Measurements from ENCODE around the gene TECRL.

Gene TECRL

GRCh38 chr4:64326507-64326906 lies 82.7 kb downstream of the TECRL start:
- DNase-seq = no peak

- no peak for DNase-seq
Measured at GRCh38 chr4:64306255-64306565, 103.0 kb downstream of the TECRL start.

DNA sequence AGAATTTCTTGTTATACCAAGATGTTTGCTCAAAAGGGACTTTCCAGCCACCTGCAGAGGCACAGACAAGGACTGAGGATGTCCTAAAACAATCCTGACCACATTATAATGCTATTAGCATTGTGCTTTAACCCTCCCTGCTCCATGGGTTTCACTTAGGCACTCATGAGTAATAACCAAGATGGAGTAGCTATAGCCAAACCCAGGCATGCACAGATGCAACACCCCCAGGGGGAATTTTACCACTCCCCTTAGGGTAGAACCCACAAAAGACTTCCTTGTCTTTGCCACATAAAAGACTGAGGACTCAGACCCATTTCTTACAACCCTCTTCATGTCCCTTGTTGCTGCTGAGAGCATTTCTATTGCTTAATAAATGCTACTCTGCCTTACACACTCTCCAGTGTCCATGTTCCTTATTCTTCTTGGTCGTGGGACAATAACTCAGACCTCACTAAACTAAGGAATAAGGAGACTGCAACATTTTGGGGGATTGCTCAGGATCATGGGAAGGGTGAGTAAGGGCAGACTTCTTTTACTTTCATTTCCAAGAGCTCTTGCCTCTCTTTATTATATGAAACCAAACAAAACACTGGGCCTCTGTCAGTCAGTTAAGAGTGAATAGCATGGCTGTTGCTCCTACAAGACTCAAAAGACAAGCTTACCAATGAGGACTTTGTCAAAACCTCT lies 103.5 kb downstream of the TECRL start:
- no peak for DNase-seq

DNA sequence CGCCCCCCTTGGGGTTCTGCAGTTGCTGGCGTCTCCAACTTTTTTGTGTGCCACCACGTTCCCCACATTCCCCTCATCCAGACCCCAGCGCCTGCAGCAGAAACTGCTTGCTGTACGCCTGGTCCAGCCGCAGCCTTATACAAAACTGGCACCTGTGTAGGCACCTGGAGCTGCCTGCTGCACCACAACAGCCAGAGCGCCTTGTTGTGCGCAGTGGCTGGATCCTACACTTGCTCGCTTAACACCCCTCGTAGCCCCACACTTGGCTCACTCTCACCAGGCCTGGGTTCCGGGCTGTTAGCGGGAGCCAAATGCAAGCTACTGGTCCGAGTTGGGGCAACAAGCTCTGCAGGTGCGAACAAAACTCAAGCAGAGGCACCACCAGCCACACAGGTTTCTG lies 136.8 kb downstream of the TECRL start:
- DNase-seq = no peak

DNA sequence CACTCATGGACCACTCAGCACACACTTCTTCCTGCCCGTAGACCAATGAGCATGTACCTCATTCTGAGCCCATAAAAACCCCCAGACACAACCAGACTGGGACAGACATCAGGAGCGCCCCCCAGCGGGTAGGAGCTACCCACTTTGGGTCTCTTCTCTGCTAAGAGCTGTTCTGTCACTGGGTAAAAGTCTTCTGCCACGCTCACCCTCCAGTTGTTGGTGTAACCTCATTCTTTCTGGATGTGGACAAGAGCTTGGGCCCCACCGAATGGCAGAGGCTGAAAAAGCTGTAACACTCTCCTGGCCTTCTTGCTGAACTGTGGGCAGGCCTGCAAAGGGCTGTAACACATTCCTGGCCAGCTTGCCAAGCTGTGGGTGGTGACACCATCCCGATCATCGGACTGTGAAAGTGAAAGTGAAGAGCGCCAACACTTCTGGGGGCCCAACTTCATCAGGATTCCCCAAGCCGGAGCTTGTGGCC lies 137.6 kb downstream of the TECRL start:
- DNase-seq = no peak

DNA sequence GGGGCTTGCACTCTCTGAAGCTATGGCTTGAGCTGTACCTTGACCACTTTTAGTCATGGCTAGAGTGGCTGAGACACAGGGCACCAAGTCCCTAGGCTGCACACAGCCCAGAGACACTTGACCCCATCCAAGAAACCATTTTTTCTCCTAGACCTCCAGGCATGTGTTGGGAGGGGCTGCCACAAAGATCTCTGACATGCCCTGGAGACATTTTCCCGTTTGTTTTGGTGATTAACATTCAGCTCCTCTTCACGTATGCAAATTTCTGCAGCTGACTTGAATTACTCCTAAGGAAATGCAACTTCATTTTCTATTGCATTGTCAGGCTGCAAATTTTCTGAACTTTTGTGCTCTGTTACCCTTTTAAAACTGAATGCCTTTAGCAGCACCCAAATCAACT lies 142.6 kb downstream of the TECRL start:
- DNase-seq = no peak

DNA sequence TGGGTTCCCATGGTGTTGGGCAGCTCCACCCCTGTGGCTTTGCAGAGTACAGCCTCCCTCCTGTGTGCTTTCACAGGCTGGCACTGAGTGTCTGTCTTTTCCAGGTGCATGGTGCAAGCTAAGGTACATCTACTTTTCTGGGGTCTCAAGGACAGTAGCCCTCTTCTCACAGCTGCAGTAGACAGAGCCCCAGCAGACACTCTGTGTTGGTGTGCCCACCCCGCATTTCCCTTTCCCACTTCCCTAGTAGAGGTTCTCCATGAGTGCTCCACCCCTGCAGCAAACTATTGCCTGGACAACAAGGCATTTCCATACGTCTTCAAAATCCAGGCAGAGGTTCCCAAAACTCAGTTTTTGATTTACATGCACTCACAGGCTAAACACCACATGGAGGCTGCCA lies 143.0 kb downstream of the TECRL start:
- no peak for DNase-seq

DNA sequence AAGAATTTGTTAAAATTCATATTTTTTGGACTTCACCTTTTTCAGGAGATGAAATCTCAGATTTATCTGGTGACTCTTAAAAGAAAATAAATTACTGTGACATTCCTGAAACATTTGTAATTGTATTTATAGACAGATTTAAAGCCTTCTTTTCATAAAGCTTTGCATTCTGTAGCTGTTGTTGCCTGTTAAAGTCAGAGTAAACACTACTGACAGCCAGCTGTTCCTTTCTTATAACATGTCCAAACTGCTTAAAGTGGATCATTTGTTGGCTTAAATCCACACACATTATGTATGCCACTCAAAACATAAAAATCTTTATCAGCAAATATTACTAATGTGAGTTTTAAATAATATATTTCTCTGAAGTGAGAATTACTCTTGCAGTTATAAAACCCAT lies 157.5 kb downstream of the TECRL start:
- DNase-seq = no peak

DNA sequence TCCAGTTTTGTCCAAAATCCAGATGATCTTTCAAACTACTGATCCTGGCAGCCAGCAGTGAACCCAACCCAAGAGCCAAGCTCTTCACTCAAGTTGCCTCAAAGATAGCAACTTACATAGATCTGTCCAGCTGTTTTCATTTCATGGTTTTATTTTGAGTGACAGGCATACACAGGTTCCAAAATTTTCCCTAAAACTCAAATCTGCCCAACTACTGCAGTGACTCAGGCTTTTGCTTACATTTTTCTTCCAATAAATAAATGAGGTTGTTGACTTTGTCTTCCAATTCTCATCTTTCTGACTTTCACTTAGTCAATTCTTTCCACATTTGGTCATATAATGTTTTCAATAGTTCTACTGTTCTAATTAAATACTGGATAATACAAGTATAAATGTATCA lies 158.8 kb downstream of the TECRL start:
- DNase-seq = no peak

GRCh38 chr4:64250061-64250460 lies 159.2 kb downstream of the TECRL start:
- no peak for DNase-seq

DNA sequence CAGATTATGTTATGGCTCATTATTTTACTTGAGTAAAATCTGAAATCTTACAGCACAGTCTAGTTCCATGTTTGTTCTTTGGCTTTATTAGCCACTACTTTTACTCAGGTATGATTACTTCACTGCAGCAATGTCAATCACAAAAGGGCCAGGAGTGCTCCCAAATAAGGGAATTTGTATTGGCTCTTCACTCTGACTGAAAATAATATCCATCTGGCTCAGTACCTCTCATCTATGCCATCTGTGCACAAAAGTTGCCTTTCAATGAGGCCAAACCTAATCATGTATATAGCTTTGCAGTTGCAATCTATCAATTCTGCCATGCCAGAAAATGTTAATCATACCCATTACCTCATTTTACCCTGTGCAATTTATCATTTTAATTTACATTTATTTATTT lies 161.1 kb downstream of the TECRL start:
- no peak for DNase-seq

GRCh38 chr4:64230709-64231310 lies 178.4 kb downstream of the TECRL start:
- DNase-seq = no peak

Data from activated CD4-positive, alpha-beta T cell treated with anti-CD3 and anti-CD28 coated beads, Interleukin-2, amount 50 U/mL, for 1 hour (primary cell).